HUES64 (cell line): ENCODE results near the gene TTBK2.

Experiments
- H3K27ac ChIP-seq: 2 replicates; pipeline ENCODE4 v1.7.0; 2013; ENCODE audit warnings: low read depth, low read length, inconsistent platforms
- H3K27me3 ChIP-seq: 2 replicates; pipeline ENCODE4 v1.6.1; 2013; ENCODE audit warnings: mild to moderate bottlenecking, low read length; ENCODE audit not compliant: insufficient read depth
- H3K36me3 ChIP-seq: 2 replicates; pipeline ENCODE4 v1.6.1; 2013; ENCODE audit warnings: mild to moderate bottlenecking, low read length; ENCODE audit not compliant: insufficient read depth
- H3K4me1 ChIP-seq: 2 replicates; pipeline ENCODE4 v1.6.1; 2013; ENCODE audit warnings: mild to moderate bottlenecking, low read length, moderate library complexity; ENCODE audit not compliant: insufficient read depth
- H3K4me3 ChIP-seq: 2 replicates; pipeline ENCODE4 v1.5.1; 2013; ENCODE audit warnings: mild to moderate bottlenecking, low read length, moderate library complexity
- H3K9ac ChIP-seq: 2 replicates; pipeline ENCODE4 v1.6.1; 2013; ENCODE audit warnings: mild to moderate bottlenecking, low read depth, low read length
- H3K9me3 ChIP-seq: 2 replicates; pipeline ENCODE4 v1.6.1; 2013; ENCODE audit warnings: low read depth, low read length; ENCODE audit not compliant: insufficient read depth
- WGBS: fragments of 150-250, 120-280 bp; methylation state at CpG from one replicate; pipeline ENCODE4 v1.1.7; 2013; ENCODE audit warnings: missing lambda C conversion rate; 5-methylcytosine and 5-hydroxymethylcytosine counted together

Gene TTBK2

DNA sequence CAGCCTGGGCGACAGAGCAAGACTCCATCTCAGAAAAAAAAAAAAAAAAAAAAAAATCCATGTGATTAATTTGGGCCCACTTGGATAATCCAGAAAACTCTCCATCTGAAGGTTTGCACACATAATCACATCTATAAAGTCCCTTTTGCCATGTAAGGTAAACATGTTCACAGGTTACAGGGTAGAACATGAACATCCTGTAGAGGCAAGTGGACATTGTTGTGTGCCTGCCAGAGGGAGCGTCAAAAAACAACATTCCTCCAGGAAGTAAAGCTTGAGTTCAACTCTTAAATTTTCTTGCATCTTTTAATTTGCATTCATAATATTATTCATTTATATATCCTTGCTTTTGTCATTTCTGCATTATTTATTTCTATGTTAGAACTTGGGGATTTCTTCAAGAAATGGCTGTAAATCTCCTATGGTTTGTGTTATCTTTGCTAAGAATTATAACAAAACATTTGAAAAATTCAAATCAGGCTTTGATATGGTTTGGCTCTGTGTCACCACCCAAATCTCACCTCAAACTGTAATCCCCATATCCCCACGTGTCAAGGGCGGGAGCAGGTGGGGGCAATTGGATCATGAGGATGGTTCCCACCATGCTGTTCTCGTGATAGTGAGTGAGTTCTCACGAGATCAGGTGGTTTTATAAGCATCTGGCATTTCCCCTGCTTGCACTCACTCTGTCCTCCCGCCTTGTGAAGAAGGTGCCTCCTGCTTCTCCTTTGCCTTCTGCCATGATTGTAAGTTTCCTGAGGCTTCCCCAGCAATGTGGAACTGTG lies 11.3 kb upstream of the TTBK2 start:
- no peaks in the 10 kb centered on the region for H3K27me3 ChIP-seq
- WGBS: 88% methylated on average over 6 of the region's 7 CpGs
- H3K9me3 ChIP-seq: no peaks in the 10 kb centered on the region
- no peak overlapping the region for H3K9ac ChIP-seq
- no peak overlapping the region for H3K4me3 ChIP-seq
- H3K36me3 ChIP-seq: no peaks in the 10 kb centered on the region
- H3K4me1 ChIP-seq: no peaks in the 10 kb centered on the region
- H3K27ac ChIP-seq: no peak overlapping the region

- Histone ChIP-seq H3K9ac (no peak overlapping the region), H3K4me3 (no peak overlapping the region), H3K27ac (no peak overlapping the region), H3K27me3 (no peaks in the 10 kb centered on the region), H3K9me3 (no peaks in the 10 kb centered on the region), H3K4me1 (no peaks in the 10 kb centered on the region), H3K36me3 (no peaks in the 10 kb centered on the region)
- 83% methylated on average over 1 of the region's 2 CpGs for WGBS
Measured at GRCh38 chr15:42929306-42929848, 8.8 kb upstream of the TTBK2 start.

DNA sequence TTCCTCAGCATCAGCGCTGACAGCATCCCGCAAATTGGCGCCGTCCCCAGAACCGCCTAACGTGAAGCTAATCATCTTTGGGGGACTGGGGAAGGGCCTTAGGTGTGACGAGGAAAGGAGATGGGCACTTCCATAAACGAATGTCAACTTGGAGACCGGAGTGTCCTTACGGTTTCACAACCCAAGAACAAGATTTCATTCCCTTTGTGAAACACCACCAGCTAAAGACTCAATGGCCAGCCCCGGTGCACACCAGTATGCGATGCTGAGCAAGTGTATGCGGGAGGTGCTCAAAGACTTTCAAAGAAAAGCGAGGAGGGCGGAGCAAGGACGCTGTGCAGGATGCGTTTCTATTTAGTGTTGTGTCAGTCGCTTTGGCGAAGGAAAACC lies 759 bp upstream of the TTBK2 start:
- WGBS: 11% methylated on average over 19 of the region's 19 CpGs
- Histone ChIP-seq H3K4me1 (peaks cover 14% of the 10 kb centered on the region; the same call in 1 of the 2 replicates), H3K4me3 (peak overlapping the region; percentile 89), H3K9ac (no peak overlapping the region; the same call in 1 of the 2 replicates), H3K27me3 (peaks cover 13% of the 10 kb centered on the region), H3K27ac (no peak overlapping the region), H3K9me3 (no peaks in the 10 kb centered on the region), H3K36me3 (no peaks in the 10 kb centered on the region)

DNA sequence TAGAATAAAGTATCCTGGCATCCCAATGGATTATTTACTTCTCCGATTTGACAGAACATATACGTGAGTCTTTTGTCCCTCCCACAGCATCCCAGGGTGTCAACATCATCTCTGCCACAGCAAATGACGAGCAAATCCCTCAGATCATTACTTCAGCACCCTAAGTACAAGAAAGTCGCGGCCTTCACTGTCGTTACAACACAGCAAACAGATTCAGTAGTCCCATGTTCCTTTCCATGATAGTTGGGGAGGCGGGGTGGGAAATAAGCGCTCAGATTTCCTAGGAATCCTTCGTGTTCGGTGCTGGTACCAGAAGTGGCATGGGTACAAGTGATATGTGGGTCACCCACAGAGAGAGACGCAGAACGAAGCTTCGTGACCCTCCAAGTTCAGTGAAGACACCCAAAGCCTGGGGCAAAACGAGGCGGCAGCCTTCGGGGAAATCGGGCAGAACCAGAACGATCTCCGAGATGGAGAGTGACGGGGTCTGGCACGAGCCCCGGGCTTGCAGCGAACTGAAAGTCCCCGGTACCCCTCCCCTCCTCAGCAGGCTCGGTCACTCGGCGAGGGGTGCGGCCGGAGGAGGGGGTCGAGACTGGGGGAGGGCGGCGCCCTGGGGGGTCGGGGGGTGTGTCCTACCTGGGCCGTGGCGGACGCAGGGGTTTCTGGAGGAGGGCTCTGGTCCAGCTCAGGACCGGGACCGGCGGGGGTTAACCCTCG lies 619 bp downstream of the TTBK2 start:
- H3K4me3 ChIP-seq: peak overlapping the region; percentile 89
- peak overlapping the region; percentile 56; the same call in 1 of the 2 replicates for H3K9ac ChIP-seq
- no peaks in the 10 kb centered on the region for H3K36me3 ChIP-seq
- H3K27ac ChIP-seq: peak overlapping the region; percentile 62; the same call in 1 of the 2 replicates
- under 1% methylated on average over 34 of the region's 40 CpGs for WGBS
- no peaks in the 10 kb centered on the region for H3K9me3 ChIP-seq
- peaks cover 14% of the 10 kb centered on the region; the same call in 1 of the 2 replicates for H3K4me1 ChIP-seq
- peaks cover 13% of the 10 kb centered on the region for H3K27me3 ChIP-seq

DNA sequence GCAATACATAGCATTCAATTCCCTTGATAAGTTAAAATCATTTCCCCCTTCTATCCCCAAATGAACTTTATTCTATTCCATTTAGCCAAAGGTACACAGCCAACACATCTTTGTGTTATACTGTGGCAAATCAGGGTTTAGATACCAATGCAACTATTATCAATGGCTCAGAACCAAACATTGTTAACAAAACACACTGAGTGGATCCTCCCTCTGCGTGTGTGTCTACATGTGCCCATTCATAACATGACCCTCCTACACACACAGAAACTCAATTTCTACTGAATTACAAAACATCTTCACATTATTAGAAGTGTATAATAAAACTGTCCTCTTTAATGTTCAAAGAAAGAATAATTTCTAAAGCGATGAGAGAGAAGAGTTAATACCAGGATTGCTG lies 1.3 kb downstream of the TTBK2 start:
- H3K9ac ChIP-seq: no peak overlapping the region
- H3K4me1 ChIP-seq: peaks cover 14% of the 10 kb centered on the region; the same call in 1 of the 2 replicates
- no peaks in the 10 kb centered on the region for H3K36me3 ChIP-seq
- H3K9me3 ChIP-seq: no peaks in the 10 kb centered on the region
- H3K4me3 ChIP-seq: peak overlapping the region; percentile 89
- no peak overlapping the region for H3K27ac ChIP-seq
- peaks cover 13% of the 10 kb centered on the region for H3K27me3 ChIP-seq
- 52% methylated on average over 2 of the region's 2 CpGs for WGBS

DNA sequence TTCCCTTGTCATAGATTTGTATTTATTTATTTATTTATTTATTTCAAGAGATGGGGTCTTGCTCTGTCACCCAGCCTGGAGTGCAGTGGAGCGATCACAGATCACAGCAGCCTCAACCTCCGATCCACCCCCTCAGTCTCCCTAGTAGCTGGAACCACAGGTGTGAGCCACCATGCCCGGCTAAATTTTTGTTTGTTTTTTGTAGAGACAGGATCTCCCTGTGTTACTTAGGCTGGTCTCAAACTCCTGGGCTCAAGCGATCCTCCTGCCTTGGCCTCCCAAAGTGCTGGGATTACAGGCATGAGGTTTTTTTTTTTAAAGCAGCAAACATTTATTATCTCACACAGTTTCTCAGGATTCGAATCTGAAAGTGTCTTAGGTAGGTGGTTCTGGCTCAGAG lies 2.5 kb downstream of the TTBK2 start:
- peaks cover 14% of the 10 kb centered on the region; the same call in 1 of the 2 replicates for H3K4me1 ChIP-seq
- H3K9ac ChIP-seq: no peak overlapping the region
- no peak overlapping the region for H3K27ac ChIP-seq
- 93% methylated on average over 4 of the region's 5 CpGs for WGBS
- no peaks in the 10 kb centered on the region for H3K9me3 ChIP-seq
- H3K27me3 ChIP-seq: peaks cover 13% of the 10 kb centered on the region
- H3K36me3 ChIP-seq: no peaks in the 10 kb centered on the region
- H3K4me3 ChIP-seq: no peak overlapping the region

- no peaks in the 10 kb centered on the region for H3K9me3 ChIP-seq
- H3K9ac ChIP-seq: no peak overlapping the region
- peaks cover 9% of the 10 kb centered on the region; the same call in 1 of the 2 replicates for H3K4me1 ChIP-seq
Measured at GRCh38 chr15:42915654-42916315, 4.8 kb downstream of the TTBK2 start.

GRCh38 chr15:42914728-42915497 lies 5.7 kb downstream of the TTBK2 start:
- H3K36me3 ChIP-seq: no peaks in the 10 kb centered on the region
- no peak overlapping the region for H3K4me3 ChIP-seq
- 95% methylated on average over 4 of the region's 5 CpGs for WGBS
- H3K9ac ChIP-seq: no peak overlapping the region
- H3K4me1 ChIP-seq: peaks cover 9% of the 10 kb centered on the region; the same call in 1 of the 2 replicates
- H3K27me3 ChIP-seq: no peaks in the 10 kb centered on the region
- no peak overlapping the region for H3K27ac ChIP-seq
- no peaks in the 10 kb centered on the region for H3K9me3 ChIP-seq

More at GRCh38 chr15:42915654-42916315, 4.8 kb downstream of the TTBK2 start:
- Histone ChIP-seq H3K4me3 (no peak overlapping the region), H3K27me3 (no peaks in the 10 kb centered on the region), H3K27ac (no peak overlapping the region), H3K36me3 (no peaks in the 10 kb centered on the region)
- 93% methylated on average over 3 of the region's 3 CpGs for WGBS

- no peak overlapping the region for H3K4me3 ChIP-seq
- no peaks in the 10 kb centered on the region for H3K36me3 ChIP-seq
- no peaks in the 10 kb centered on the region for H3K4me1 ChIP-seq
- 87% methylated on average over 5 of the region's 5 CpGs for WGBS
- no peak overlapping the region for H3K27ac ChIP-seq
- H3K9me3 ChIP-seq: no peaks in the 10 kb centered on the region
- no peak overlapping the region for H3K9ac ChIP-seq
- H3K27me3 ChIP-seq: no peaks in the 10 kb centered on the region
Measured at GRCh38 chr15:42911058-42911592, 9.5 kb downstream of the TTBK2 start.

- Histone ChIP-seq H3K27me3 (no peaks in the 10 kb centered on the region), H3K27ac (no peak overlapping the region), H3K4me3 (no peak overlapping the region), H3K9ac (no peak overlapping the region), H3K36me3 (no peaks in the 10 kb centered on the region), H3K4me1 (peaks cover 4% of the 10 kb centered on the region; the same call in 1 of the 2 replicates), H3K9me3 (no peaks in the 10 kb centered on the region)
- 95% methylated on average over 1 of the region's 2 CpGs for WGBS
Measured at GRCh38 chr15:42908538-42908937, 12.0 kb downstream of the TTBK2 start.
